ENCODE results near the gene IDUA. TPM values are rescaled to one million over a fixed set of nuclear protein-coding genes. Genes with fewer than 3 reads are reported as not detected.
A peak's percentile ranks its signal among the peaks of the same experiment; 100 is the strongest.
"Not testable (repeated sequence)": the region's sequence is repeated elsewhere in the genome, so short reads cannot be mapped to it uniquely, and the experiment has no call there.

Gene IDUA
- polyA plus RNA-seq, 2 donors: 10.0 to 17.8 TPM

GRCh38 chr4:1041936-1042330 lies 55.1 kb downstream of the IDUA start:
- Histone ChIP-seq H3K4me3 (ENCODE audit: low read depth in 1 of 2, low read length in 2 of 2) (no peak overlapping the region), H3K9me3 (ENCODE audit: control insufficient read depth in 2 of 2, insufficient read depth in 1 of 2, low read depth in 1 of 2, low read length in 1 of 2) (peaks cover under 1% of the 10 kb centered on the region in 2 donors), H3K27ac (ENCODE audit: low read depth in 2 of 2, low read length in 1 of 2) (peak overlapping the region in 1 of 2 donors; percentile 34), H3K36me3 (ENCODE audit: control insufficient read depth in 2 of 2, insufficient read depth in 2 of 2, low read length in 1 of 2) (no peaks in the 10 kb centered on the region), H3K27me3 (ENCODE audit: control insufficient read depth in 1 of 2, insufficient read depth in 2 of 2, low read length in 2 of 2) (no peaks in the 10 kb centered on the region), H3K4me1 (ENCODE audit: control insufficient read depth in 2 of 2, insufficient read depth in 2 of 2, low read length in 1 of 2) (peaks cover 3 to 32% of the 10 kb centered on the region in 2 donors)
- WGBS, 2 donors: 33 to 35% methylated on average over 6 to 8 of the region's 8 CpGs

GRCh38 chr4:1042352-1043055 lies 55.7 kb downstream of the IDUA start:
- no peaks in the 10 kb centered on the region for H3K36me3 ChIP-seq (ENCODE audit: control insufficient read depth in 2 of 2, insufficient read depth in 2 of 2, low read length in 1 of 2)
- no peak overlapping the region for H3K4me3 ChIP-seq (ENCODE audit: low read depth in 1 of 2, low read length in 2 of 2)
- peaks cover 3% of the 10 kb centered on the region in 2 donors for H3K9me3 ChIP-seq (ENCODE audit: control insufficient read depth in 2 of 2, insufficient read depth in 1 of 2, low read depth in 1 of 2, low read length in 1 of 2)
- no peak overlapping the region for H3K27ac ChIP-seq (ENCODE audit: low read depth in 2 of 2, low read length in 1 of 2)
- peaks cover 5 to 38% of the 10 kb centered on the region in 2 donors for H3K4me1 ChIP-seq (ENCODE audit: control insufficient read depth in 2 of 2, insufficient read depth in 2 of 2, low read length in 1 of 2)
- 80 to 81% methylated on average over 16 to 17 of the region's 17 CpGs for WGBS, 2 donors
- no peaks in the 10 kb centered on the region for H3K27me3 ChIP-seq (ENCODE audit: control insufficient read depth in 1 of 2, insufficient read depth in 2 of 2, low read length in 2 of 2)

- 50 to 52% methylated on average over 7 of the region's 7 CpGs for WGBS, 2 donors
- no peaks in the 10 kb centered on the region for H3K36me3 ChIP-seq (ENCODE audit: control insufficient read depth in 2 of 2, insufficient read depth in 2 of 2, low read length in 1 of 2)
- H3K27ac ChIP-seq (ENCODE audit: low read depth in 2 of 2, low read length in 1 of 2): no peak overlapping the region
- H3K4me1 ChIP-seq (ENCODE audit: control insufficient read depth in 2 of 2, insufficient read depth in 2 of 2, low read length in 1 of 2): peaks cover 5 to 39% of the 10 kb centered on the region in 2 donors
- H3K27me3 ChIP-seq (ENCODE audit: control insufficient read depth in 1 of 2, insufficient read depth in 2 of 2, low read length in 2 of 2): no peaks in the 10 kb centered on the region
- H3K9me3 ChIP-seq (ENCODE audit: control insufficient read depth in 2 of 2, insufficient read depth in 1 of 2, low read depth in 1 of 2, low read length in 1 of 2): peaks cover 3% of the 10 kb centered on the region in 2 donors
- no peak overlapping the region for H3K4me3 ChIP-seq (ENCODE audit: low read depth in 1 of 2, low read length in 2 of 2)
Measured at GRCh38 chr4:1043162-1043561, 56.3 kb downstream of the IDUA start.

GRCh38 chr4:1043651-1044468 lies 57.0 kb downstream of the IDUA start:
- Histone ChIP-seq H3K4me3 (ENCODE audit: low read depth in 1 of 2, low read length in 2 of 2) (no peak overlapping the region), H3K27ac (ENCODE audit: low read depth in 2 of 2, low read length in 1 of 2) (no peak overlapping the region), H3K4me1 (ENCODE audit: control insufficient read depth in 2 of 2, insufficient read depth in 2 of 2, low read length in 1 of 2) (peaks cover 5 to 39% of the 10 kb centered on the region in 2 donors), H3K27me3 (ENCODE audit: control insufficient read depth in 1 of 2, insufficient read depth in 2 of 2, low read length in 2 of 2) (no peaks in the 10 kb centered on the region), H3K36me3 (ENCODE audit: control insufficient read depth in 2 of 2, insufficient read depth in 2 of 2, low read length in 1 of 2) (no peaks in the 10 kb centered on the region), H3K9me3 (ENCODE audit: control insufficient read depth in 2 of 2, insufficient read depth in 1 of 2, low read depth in 1 of 2, low read length in 1 of 2) (peaks cover 3% of the 10 kb centered on the region in 2 donors)
- WGBS, 2 donors: 32 to 36% methylated on average over 29 to 36 of the region's 36 CpGs

GRCh38 chr4:1044469-1045192 lies 57.8 kb downstream of the IDUA start:
- H3K27me3 ChIP-seq (ENCODE audit: control insufficient read depth in 1 of 2, insufficient read depth in 2 of 2, low read length in 2 of 2): no peaks in the 10 kb centered on the region
- peaks cover 5 to 36% of the 10 kb centered on the region in 2 donors for H3K4me1 ChIP-seq (ENCODE audit: control insufficient read depth in 2 of 2, insufficient read depth in 2 of 2, low read length in 1 of 2)

GRCh38 chr4:1045193-1045594 lies 58.4 kb downstream of the IDUA start:
- Histone ChIP-seq H3K27ac (ENCODE audit: low read depth in 2 of 2, low read length in 1 of 2) (no peak overlapping the region), H3K4me3 (ENCODE audit: low read depth in 1 of 2, low read length in 2 of 2) (no peak overlapping the region), H3K27me3 (ENCODE audit: control insufficient read depth in 1 of 2, insufficient read depth in 2 of 2, low read length in 2 of 2) (no peaks in the 10 kb centered on the region), H3K36me3 (ENCODE audit: control insufficient read depth in 2 of 2, insufficient read depth in 2 of 2, low read length in 1 of 2) (no peaks in the 10 kb centered on the region), H3K4me1 (ENCODE audit: control insufficient read depth in 2 of 2, insufficient read depth in 2 of 2, low read length in 1 of 2) (peaks cover 5 to 30% of the 10 kb centered on the region in 2 donors), H3K9me3 (ENCODE audit: control insufficient read depth in 2 of 2, insufficient read depth in 1 of 2, low read depth in 1 of 2, low read length in 1 of 2) (peaks cover 3% of the 10 kb centered on the region in 2 donors)
- 64 to 69% methylated on average over 14 of the region's 14 CpGs for WGBS, 2 donors

More at GRCh38 chr4:1044469-1045192, 57.8 kb downstream of the IDUA start:
- Histone ChIP-seq H3K27ac (ENCODE audit: low read depth in 2 of 2, low read length in 1 of 2) (no peak overlapping the region), H3K9me3 (ENCODE audit: control insufficient read depth in 2 of 2, insufficient read depth in 1 of 2, low read depth in 1 of 2, low read length in 1 of 2) (peaks cover 3% of the 10 kb centered on the region in 2 donors), H3K36me3 (ENCODE audit: control insufficient read depth in 2 of 2, insufficient read depth in 2 of 2, low read length in 1 of 2) (no peaks in the 10 kb centered on the region), H3K4me3 (ENCODE audit: low read depth in 1 of 2, low read length in 2 of 2) (no peak overlapping the region)
- 85 to 86% methylated on average over 12 of the region's 12 CpGs for WGBS, 2 donors

- H3K4me1 ChIP-seq (ENCODE audit: control insufficient read depth in 2 of 2, insufficient read depth in 2 of 2, low read length in 1 of 2): peaks cover 5 to 28% of the 10 kb centered on the region in 2 donors
- no peak overlapping the region for H3K4me3 ChIP-seq (ENCODE audit: low read depth in 1 of 2, low read length in 2 of 2)
- H3K27ac ChIP-seq (ENCODE audit: low read depth in 2 of 2, low read length in 1 of 2): no peak overlapping the region
- WGBS, 2 donors: 65 to 70% methylated on average over 27 to 36 of the region's 36 CpGs
- no peaks in the 10 kb centered on the region for H3K27me3 ChIP-seq (ENCODE audit: control insufficient read depth in 1 of 2, insufficient read depth in 2 of 2, low read length in 2 of 2)
- H3K9me3 ChIP-seq (ENCODE audit: control insufficient read depth in 2 of 2, insufficient read depth in 1 of 2, low read depth in 1 of 2, low read length in 1 of 2): peaks cover 3 to 4% of the 10 kb centered on the region in 2 donors
- H3K36me3 ChIP-seq (ENCODE audit: control insufficient read depth in 2 of 2, insufficient read depth in 2 of 2, low read length in 1 of 2): no peaks in the 10 kb centered on the region
Measured at GRCh38 chr4:1045595-1046201, 58.9 kb downstream of the IDUA start.

GRCh38 chr4:1046581-1047011 lies 59.8 kb downstream of the IDUA start:
- 19 to 30% methylated on average over 29 of the region's 29 CpGs for WGBS, 2 donors
- H3K4me3 ChIP-seq (ENCODE audit: low read depth in 1 of 2, low read length in 2 of 2); H3K27me3 ChIP-seq (ENCODE audit: control insufficient read depth in 1 of 2, insufficient read depth in 2 of 2, low read length in 2 of 2); H3K36me3 ChIP-seq (ENCODE audit: control insufficient read depth in 2 of 2, insufficient read depth in 2 of 2, low read length in 1 of 2); H3K9me3 ChIP-seq (ENCODE audit: control insufficient read depth in 2 of 2, insufficient read depth in 1 of 2, low read depth in 1 of 2, low read length in 1 of 2); H3K27ac ChIP-seq (ENCODE audit: low read depth in 2 of 2, low read length in 1 of 2): not testable (repeated sequence)
- H3K4me1 ChIP-seq (ENCODE audit: control insufficient read depth in 2 of 2, insufficient read depth in 2 of 2, low read length in 1 of 2): peaks cover 5 to 20% of the 10 kb centered on the region in 2 donors
